HL-60/S4 (cell line): ENCODE results near the gene HSD17B2.

Experiments
- in situ Hi-C: fragments of 300-500 bp; cut with MboI; formaldehyde crosslinking; loops from 2 replicates; pipeline ENCODE4 v1.14.3; 2022; ENCODE audit warnings: low sequenced_read_pairs

Gene HSD17B2

GRCh38 chr16:82046941-82047340 lies 11.9 kb downstream of the HSD17B2 start:
- in situ Hi-C loops, result no loop called here

- in situ Hi-C loops, result no loop called here
Measured at GRCh38 chr16:82047374-82047773, 12.3 kb downstream of the HSD17B2 start.

DNA sequence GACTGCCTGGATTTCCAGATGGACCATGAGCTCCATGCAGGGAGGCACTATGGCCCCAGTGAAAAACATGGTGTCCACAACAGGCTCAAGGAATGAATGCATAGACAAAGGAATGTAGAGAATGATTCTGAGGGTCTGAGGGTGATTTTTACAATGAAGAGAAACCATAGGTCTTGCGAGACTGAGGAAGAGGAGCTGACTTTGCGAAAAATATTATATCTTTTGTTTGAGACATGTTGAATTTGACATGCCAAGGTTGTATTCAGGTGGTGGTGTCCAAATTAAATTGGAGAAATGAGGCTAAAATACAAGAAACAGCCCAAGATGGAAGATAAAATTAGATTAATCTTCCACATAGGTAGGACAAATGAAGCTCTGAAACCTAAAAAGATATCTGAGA lies 12.7 kb downstream of the HSD17B2 start:
- in situ Hi-C loops, result no loop called here

DNA sequence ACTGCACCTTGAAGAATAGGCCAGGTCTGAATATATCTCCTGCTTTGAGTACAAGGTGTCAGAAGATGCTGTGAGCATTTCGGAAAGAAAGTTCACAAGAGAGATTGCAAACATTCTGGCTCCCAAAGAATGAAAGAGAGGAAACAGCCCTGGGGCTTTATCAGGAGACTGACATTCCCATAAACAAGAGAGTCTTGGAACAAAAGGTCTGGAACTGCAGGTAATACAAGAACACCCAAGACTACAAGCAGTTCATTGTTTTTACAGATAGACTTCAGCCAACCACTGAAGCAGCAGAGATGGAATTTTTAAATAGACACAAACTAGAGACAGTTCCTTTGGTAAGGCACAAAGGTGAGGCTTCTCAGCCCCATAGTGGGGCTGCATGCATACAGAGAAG lies 14.4 kb downstream of the HSD17B2 start:
- in situ Hi-C loops, result no loop called here

- in situ Hi-C loops, result no loop called here
Measured at GRCh38 chr16:82050506-82050905, 15.5 kb downstream of the HSD17B2 start.

- in situ Hi-C loops, result no loop called here
Measured at GRCh38 chr16:82050909-82051357, 15.9 kb downstream of the HSD17B2 start.

DNA sequence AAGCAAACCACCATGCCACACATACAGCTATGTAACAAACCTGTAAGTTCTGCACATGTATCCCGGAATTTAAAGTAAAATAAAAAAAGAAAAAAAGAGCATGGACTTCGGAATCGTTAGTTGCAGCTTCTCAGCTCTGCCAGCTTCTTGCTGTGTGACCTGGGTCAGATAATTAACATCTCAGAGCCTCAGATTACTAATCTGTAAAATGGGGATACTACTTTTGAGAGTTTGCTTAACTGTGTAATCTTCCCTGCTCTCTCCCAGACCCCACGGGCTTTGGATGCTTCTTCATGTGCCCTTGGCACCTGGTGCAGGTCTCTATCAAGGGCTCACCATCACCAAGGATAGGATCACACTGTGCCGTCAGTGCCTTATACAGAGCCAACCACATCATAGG lies 16.6 kb downstream of the HSD17B2 start:
- in situ Hi-C loops, result no loop called here

DNA sequence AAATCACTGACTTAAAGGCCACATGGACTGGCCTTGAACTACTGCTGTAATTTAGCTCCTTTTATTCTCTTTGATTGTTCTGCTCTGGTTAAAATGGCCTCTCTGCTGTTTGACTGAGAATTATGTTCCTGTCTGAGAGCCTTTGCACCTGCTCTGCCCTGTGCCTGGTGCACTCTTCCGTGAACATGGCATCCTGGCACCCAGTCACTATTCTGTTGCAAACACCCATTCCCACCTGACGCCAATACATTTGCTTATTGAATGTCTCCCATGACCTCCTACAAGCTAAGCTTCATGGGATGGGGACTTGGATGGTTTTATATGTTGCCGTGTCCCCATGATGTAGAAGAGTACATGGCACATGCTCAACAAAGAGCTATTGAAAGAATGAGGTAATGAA lies 20.1 kb downstream of the HSD17B2 start:
- in situ Hi-C loops, result no loop called here

DNA sequence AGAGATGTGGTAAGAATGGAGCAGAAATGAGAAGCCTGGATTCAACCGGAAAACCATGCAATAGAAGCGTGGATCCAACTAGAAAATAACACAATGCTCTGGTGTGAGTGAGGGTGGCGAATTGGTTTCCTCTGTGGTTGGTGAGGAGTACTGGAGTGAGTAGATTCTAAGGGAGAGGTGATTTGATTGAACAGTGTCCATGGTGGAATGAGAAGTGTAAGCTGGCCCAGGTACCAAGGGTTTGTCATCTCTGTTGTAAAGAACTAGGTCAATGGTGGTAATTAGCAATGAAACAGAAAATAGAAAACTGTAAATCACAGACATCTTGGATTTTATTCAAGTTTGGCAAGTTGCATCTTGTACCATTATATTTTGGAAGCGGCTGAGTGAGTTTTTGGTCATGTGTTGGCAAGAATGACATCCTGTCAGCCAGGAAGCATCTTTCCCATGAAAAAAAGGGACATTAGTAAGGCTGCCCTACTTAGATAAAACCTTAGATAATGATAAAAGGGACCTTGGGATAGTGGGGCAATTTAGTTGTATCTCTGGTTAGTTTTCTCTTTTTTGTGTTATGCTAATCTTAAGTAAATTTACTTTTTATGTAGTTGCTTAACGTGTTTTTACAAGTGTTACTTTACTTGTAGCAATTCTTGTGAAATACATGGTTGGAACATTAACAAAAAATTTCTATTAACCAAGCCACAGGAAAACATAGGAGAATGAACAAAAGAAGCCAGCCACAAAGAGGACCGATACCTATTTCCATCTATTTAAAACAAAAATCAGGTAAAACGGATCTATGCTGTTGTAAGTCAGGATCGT lies 20.9 kb downstream of the HSD17B2 start:
- in situ Hi-C loops, result no loop called here

- in situ Hi-C loops, result no loop called here
Measured at GRCh38 chr16:82056550-82056896, 21.5 kb downstream of the HSD17B2 start.

DNA sequence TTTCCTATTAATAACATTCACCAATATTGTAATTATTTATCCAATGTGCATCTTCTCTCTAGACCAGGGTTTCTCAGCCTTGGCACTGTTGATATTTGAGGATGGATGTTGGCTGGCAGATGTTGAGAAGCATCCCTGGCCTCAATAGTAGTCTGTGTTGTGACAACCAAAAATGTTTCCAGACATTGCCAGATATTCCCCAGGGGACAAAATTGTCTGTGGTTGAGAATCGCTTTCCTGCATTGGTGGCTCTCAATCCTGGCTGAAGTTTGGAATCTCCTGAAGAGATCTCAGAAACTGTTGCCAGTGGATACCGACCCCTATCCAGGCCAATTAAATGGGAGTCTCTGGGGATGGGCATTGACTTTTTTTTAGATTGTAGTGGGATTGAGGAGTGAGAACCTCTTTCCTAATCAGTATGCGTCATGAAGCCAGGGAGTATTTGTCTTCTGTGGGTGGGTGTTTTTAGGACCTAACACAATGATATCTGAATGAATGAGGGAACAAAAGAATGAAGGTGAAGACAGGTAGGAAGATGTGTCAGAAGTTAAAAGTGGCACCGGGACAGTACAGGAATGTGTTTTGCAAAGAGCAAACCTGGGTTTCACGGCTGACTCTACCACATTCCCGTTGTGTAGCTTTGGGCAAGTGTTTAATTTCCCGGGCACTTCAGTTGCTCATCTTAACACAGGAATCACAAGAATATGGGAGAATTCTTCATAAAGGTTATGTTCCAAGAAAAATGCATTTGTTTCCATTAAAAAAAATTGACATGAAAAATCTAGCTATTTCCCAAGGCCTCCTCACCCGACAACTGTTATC lies 24.3 kb downstream of the HSD17B2 start:
- in situ Hi-C loops, result no loop called here

- in situ Hi-C loops, result no loop called here
Measured at GRCh38 chr16:82059983-82060421, 24.9 kb downstream of the HSD17B2 start.

DNA sequence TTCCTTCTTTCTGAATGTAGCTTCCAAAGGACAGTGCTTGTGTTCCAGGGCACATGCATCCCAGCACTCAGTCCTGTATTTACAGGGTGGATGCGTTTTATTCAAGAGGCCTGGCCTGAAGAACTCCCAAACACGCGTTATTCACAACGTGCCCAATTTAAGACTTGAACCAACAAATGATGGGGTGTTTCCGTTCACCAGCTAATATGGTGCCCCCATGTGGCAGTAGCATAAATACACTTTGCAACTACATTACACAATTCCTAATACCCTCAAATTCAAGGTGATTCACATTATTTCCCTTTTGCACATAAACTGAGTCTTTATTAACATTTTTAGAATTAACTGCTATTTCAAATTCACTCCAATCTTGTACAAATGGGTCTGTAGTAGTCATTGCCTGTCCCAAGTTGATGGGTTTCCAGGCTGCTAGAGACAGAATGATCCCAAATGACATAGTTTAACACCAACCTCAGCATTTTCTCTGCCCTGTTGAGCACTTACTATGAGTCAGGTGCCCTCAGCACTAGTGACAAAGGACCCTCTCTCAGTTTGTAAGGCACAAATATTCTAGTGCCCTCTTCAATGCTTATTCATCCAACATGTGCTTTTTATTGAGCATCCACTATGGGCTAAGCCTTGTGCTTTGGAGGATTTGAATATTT lies 26.9 kb downstream of the HSD17B2 start:
- in situ Hi-C loops, result no loop called here

DNA sequence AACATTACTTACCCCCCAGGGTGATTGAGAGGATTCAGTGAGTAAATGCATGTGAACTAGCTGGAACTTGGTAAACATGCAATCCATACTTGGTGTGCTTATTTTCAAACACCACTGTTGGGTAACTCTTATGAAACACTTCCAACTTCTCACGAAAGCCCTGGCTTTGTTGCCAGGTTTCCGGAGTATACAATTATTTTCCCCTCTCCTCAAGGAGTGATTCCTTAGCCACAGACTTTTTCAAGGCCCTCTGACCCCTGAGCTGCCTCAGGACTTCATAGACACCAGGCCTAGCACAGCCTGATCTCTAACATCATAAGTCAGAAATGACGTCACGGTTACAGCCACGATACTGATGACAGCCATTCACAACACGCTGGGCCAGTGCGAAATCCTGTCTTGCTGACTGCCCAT lies 27.6 kb downstream of the HSD17B2 start:
- in situ Hi-C loops, result no loop called here

GRCh38 chr16:82063456-82064082 lies 28.5 kb downstream of the HSD17B2 start:
- in situ Hi-C loops, result no loop called here

- in situ Hi-C loops, result no loop called here
Measured at GRCh38 chr16:82067042-82067803, 32.2 kb downstream of the HSD17B2 start.

- in situ Hi-C loops, result no loop called here
Measured at GRCh38 chr16:82067804-82068325, 32.8 kb downstream of the HSD17B2 start.

GRCh38 chr16:82070656-82071369 lies 35.8 kb downstream of the HSD17B2 start:
- in situ Hi-C loops, result no loop called here

- in situ Hi-C loops, result no loop called here
Measured at GRCh38 chr16:82071421-82071820, 36.4 kb downstream of the HSD17B2 start.
